ENCODE results near the gene UBE2O.

The UBE2O gene

DNA sequence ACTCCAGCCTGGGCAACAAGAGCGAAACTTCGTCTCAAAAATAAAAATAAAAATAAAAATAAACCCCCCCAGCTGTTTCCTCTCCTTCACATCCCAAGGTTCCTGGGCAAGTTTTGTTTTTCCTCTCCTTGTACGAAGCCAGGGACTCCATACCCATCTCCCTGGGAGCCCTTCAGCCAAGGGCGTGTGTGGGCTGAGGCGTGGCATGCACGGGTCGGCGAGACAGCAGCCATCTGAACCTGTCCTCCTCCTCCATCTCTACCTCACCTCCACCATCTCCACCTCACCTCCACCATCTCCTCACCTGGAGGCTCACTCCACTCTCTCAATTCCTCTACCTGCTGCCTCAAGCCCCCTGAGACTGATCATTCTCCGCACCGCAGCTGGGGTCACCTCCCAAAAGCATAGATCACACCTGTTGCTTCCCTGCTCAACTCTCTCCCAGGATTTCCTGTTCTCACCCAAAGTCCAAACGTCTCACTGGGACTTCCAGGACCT is 31.3 kb upstream of the UBE2O start:
- no peak for DNase-seq

DNA sequence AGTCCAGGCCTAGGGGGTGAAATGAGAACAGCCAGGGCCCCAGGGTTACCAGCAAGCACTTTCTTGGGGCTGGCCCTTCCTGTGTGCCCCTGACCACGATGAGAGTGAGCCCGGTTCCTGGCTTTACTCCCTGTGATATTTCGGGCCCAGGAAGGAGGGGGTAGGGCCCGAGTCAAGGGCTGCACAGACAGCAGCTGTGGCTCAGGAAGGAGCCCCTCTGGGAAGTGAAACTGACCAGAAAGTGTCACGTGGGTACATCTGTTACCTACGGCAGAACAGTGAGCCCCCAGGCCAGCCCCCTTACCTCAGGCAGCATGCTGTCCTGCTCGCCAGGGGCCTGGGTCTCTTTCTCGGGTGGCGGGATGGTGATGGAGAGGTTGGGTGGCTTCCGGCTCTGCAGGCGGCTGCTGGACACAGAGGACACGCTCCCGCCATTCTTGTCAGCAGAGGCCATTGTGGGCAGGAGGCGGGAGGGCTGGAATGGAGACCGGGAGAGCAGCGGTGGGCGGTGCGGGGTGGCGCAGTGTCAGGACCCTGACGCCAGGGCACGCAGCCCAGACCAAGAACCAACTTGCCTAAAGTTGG is 28.2 kb upstream of the UBE2O start:
- DNase-seq: no peak

GRCh38 chr17:76480632-76481031 is 27.7 kb upstream of the UBE2O start:
- DNase-seq: no peak

DNA sequence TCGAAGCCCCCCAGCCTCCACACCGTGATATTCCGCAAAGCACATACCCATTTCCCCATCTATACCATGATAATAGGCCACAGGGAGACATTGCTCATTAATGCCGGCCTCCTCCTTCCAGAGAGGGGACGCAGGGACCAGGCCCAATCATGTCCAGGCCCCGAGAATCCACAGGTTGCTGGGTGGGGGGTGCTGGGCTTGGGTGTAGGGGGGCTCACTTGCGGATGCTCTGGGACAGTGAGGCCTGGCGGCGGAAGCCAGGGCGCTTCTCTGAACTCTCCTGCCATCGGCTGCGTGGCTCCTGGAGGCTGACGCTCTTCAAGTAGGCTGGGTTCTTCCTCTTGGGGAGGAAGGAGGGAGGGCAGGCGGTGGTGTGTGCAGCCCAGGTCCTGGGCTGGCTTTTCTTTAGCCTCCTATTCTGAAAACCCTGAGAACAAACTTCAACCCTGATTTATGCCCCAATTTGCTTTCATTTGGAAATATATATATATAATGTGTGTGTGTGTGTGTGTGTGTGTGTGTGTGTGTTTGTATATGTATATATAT is 26.6 kb upstream of the UBE2O start:
- no peak for DNase-seq

DNA sequence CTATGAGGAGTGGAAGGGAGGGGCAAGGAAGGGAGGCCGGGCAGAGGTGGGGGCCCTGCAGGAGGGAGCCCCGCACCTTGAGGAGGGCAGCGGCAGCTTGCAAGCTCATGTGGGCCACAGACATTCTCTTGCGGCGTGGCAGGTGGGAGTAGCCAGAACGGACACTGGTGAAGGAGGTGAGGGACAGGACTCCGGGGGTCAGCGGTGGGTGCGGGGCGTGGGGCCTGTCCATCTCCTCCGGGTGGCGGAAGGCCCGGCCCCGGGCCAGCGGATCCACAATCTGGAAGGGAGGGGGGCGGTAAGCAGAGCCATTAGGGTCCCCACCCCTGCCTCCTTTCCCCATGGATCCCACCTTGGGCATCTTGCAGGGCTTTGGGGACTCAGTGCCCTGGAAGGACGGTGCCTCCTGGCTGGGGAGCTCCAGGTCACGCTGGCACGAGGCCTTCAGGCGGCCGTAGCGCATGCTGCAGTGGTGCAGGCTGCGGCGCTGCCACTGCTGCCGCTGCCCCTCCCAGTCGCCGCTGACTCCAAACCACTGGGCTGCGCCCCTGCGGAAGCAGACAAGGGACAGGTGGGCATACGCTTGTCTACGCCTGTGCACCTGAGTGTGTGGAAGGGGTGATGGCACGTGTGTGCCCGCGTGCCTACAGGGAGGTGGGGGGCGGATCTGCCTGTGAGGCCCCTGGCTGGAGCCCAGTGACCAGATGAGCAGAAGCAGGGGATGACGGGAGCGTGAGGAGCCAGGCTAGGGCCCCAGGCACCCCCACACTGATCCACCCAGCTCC is 26.0 kb upstream of the UBE2O start:
- DNase-seq: no peak

DNA sequence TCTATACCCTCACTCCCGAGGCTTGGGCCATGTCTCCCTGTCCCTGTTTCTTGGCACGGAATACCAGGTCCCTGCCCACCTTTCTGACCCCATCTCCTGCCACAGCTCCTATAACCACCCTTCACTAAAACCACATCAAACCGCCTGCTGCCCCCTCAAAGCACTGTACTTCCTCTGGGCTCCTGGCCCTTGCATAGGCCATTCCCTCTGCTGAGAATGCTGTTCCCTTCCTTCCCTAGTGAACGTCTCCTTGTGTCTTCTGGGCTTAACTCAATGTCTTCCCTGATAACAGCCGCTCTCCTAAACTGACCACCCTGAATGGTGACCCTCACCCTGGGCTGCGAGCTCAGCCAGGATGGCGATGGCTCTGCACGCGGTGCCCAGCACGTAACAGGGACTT is 25.1 kb upstream of the UBE2O start:
- no peak for DNase-seq

DNA sequence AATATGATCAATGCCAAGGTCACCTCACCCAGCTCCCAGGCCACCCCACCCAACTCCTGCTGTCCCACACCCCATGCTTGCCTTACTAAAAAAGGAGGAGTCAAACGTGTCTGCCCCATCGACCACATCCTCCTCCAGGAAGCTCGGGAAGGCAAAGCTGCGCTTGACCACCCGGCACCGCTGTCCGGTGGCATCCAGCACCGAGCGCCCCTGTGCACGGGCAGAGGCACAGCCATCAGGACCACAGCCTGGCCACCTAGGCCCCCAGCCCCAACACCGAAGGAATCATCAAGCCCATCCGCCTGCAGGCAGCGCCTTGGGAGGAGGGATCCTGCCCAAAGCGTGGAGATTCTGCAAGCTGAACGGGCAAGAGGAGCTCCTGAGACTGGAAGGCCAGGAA is 24.6 kb upstream of the UBE2O start:
- no peak for DNase-seq

GRCh38 chr17:76476736-76477135 is 23.8 kb upstream of the UBE2O start:
- DNase-seq: no peak

GRCh38 chr17:76475302-76475701 is 22.4 kb upstream of the UBE2O start:
- no peak for DNase-seq

- no peak for DNase-seq
Observed at GRCh38 chr17:76474894-76475293, 21.9 kb upstream of the UBE2O start.

GRCh38 chr17:76474238-76474637 is 21.3 kb upstream of the UBE2O start:
- no peak for DNase-seq

DNA sequence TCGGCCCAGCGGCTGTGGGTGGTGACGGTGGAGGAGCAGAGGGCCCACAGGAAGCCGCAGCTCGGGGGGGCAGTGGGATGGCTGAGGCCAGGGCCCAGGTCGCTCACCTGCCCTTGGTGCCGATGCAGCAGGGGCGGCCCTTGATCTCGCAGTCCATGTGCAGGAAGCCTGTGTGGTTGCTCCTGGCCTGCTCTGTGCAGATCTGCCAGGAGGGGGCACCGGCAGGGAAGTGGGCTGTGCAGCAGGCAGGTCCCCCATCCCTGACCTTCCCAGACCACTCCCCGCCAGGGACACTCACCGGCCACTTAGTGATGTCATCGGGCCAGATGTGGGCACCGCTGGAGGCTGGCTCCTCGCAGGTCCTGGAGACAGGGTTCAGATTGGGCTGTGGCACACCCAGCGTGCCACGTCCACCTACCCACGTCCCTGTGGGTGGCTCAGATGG is 20.6 kb upstream of the UBE2O start:
- no peak for DNase-seq

- no peak for DNase-seq
Observed at GRCh38 chr17:76472726-76473125, 19.8 kb upstream of the UBE2O start.

GRCh38 chr17:76472258-76472645 is 19.3 kb upstream of the UBE2O start:
- DNase-seq: no peak

- DNase-seq: no peak
Observed at GRCh38 chr17:76471498-76472257, 18.7 kb upstream of the UBE2O start.

DNA sequence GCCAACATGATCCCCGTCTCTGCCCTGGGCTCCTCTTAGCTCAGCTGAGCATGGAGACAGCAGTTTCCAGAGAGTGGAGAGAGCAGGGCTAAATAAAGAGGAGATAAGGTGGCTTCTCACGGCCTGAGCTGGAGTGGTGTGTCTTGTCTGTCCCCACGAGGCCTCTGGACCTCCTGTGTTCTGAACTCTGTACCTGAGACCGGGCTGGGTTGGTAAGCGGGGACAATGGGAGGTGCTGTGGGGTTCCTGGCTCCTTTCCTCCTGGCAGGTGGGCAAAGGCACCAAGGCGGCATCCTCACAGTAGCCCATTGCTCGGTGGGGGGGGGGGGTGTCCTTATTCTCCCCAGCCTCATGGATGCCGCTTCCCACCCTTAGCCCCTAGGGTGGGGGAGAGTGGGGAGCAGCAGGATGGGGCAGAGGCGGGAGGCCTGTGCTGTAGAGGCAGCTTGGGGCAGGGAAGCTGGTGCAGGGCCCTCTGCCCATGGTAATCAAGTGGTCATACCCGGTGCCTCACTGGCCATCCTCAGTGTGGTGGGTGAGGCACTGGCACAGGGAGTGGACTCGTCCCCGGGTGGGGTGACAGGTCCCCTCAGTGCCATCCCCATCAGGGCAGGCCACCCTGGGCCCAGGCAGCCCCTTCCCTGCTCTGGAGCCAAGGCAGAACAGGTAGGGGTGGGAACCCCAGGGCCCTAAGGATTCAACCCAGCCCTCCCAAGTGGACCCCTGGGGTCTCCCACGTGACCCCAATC is 17.2 kb upstream of the UBE2O start:
- DNase-seq: no peak

GRCh38 chr17:76469076-76469990 is 16.4 kb upstream of the UBE2O start:
- DNase-seq: no peak

- no peak for DNase-seq
Observed at GRCh38 chr17:76468634-76469010, 15.7 kb upstream of the UBE2O start.

- DNase-seq: no peak
Observed at GRCh38 chr17:76467809-76468633, 15.1 kb upstream of the UBE2O start.

- no peak for DNase-seq
Observed at GRCh38 chr17:76467366-76467765, 14.4 kb upstream of the UBE2O start, which contains the start of gene AANAT. Gene AANAT (plus strand): TSS chr17:76467603. CDS start chr17:76468747, 1,144 bp downstream.

DNA sequence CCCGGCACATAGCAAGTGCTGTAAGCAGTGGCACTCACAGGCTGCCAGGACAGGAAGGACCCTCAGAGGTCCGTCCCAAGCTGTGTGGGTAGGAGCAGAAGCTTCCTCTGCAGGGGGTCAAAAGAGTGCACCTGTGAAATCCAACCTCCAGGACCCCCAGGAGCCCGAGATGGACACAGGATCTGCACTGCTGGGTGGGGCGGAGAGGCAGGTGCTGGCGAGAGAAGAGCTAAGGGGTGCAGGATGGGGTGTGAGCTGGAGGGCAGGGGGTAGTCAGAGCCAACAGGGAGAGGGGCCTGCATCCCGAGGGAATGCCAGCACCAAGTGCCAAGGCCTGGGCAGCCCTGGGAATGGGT is 13.8 kb upstream of the UBE2O start:
- DNase-seq: no peak

All from stimulated activated naive CD4-positive, alpha-beta T cell (primary cell).